Measurements from ENCODE around the gene MEIS1.

MEIS1 gene

GRCh38 chr2:66570471-66570870, 135.5 kb downstream of the MEIS1 start:
- no peak for DNase-seq

GRCh38 chr2:66571918-66572317, 137.0 kb downstream of the MEIS1 start:
- no peak for DNase-seq

- no peak for DNase-seq
These were observed 137.5 kb downstream of the MEIS1 start for GRCh38 chr2:66572391-66572790.

GRCh38 chr2:66573416-66573815, 138.5 kb downstream of the MEIS1 start:
- no peak for DNase-seq

- no peak for DNase-seq
These were observed 138.9 kb downstream of the MEIS1 start for GRCh38 chr2:66573821-66574233.

- peak; percentile 81 for DNase-seq
These were observed 140.0 kb downstream of the MEIS1 start for GRCh38 chr2:66574701-66575624.

- DNase-seq = no peak
These were observed 140.8 kb downstream of the MEIS1 start for GRCh38 chr2:66575625-66576310.

GRCh38 chr2:66576311-66576560, 141.3 kb downstream of the MEIS1 start:
- no peak for DNase-seq

GRCh38 chr2:66576561-66577320, 141.8 kb downstream of the MEIS1 start:
- no peak for DNase-seq

GRCh38 chr2:66577321-66578053, 142.6 kb downstream of the MEIS1 start:
- no peak for DNase-seq

GRCh38 chr2:66578054-66578686, 143.2 kb downstream of the MEIS1 start:
- DNase-seq = no peak

- no peak for DNase-seq
These were observed 143.8 kb downstream of the MEIS1 start for GRCh38 chr2:66578687-66579106.

- DNase-seq = no peak
These were observed 144.5 kb downstream of the MEIS1 start for GRCh38 chr2:66579186-66580126.

GRCh38 chr2:66580166-66581049, 145.5 kb downstream of the MEIS1 start:
- no peak for DNase-seq

- DNase-seq = no peak
These were observed 146.6 kb downstream of the MEIS1 start for GRCh38 chr2:66581339-66582103.

GRCh38 chr2:66582104-66582986, 147.4 kb downstream of the MEIS1 start:
- no peak for DNase-seq

- no peak for DNase-seq
These were observed 148.3 kb downstream of the MEIS1 start for GRCh38 chr2:66582987-66583880.

Measured in NCI-H1436 (cell line).